GM18858 (cell line): ENCODE results near the gene RTEL1.
"Not testable (repeated sequence)": the region's sequence is repeated elsewhere in the genome, so short reads cannot be mapped to it uniquely, and the experiment has no call there.

Source experiments
- ATAC-seq: cut with Tn5 transposase; IDR thresholded peaks from one replicate; pipeline ENCODE4 v1.9.1; 2021; ENCODE audit not compliant: unreplicated experiment

Gene RTEL1

GRCh38 chr20:63708301-63709148 lies 50.4 kb downstream of the RTEL1 start:
- ATAC-seq, result no peak

- no peak for ATAC-seq
Measured at GRCh38 chr20:63709149-63709527, 51.0 kb downstream of the RTEL1 start.

GRCh38 chr20:63711085-63711645 lies 53.1 kb downstream of the RTEL1 start:
- no peak for ATAC-seq

GRCh38 chr20:63712191-63712590 lies 54.1 kb downstream of the RTEL1 start:
- ATAC-seq, result no peak

- ATAC-seq, result no peak
Measured at GRCh38 chr20:63714858-63715257, 56.7 kb downstream of the RTEL1 start.

GRCh38 chr20:63718996-63719395 lies 60.9 kb downstream of the RTEL1 start:
- ATAC-seq, result no peak

GRCh38 chr20:63722967-63723622 lies 65.0 kb downstream of the RTEL1 start:
- ATAC-seq, result not testable (repeated sequence)

GRCh38 chr20:63730189-63730733 lies 72.1 kb downstream of the RTEL1 start:
- ATAC-seq, result not testable (repeated sequence)

- no peak for ATAC-seq
Measured at GRCh38 chr20:63731410-63731809, 73.3 kb downstream of the RTEL1 start.

GRCh38 chr20:63732118-63733095 lies 74.3 kb downstream of the RTEL1 start:
- no peak for ATAC-seq

GRCh38 chr20:63733117-63733516 lies 75.0 kb downstream of the RTEL1 start:
- no peak for ATAC-seq

- ATAC-seq, result no peak
Measured at GRCh38 chr20:63733579-63734081, 75.5 kb downstream of the RTEL1 start.

GRCh38 chr20:63734111-63734945 lies 76.2 kb downstream of the RTEL1 start:
- ATAC-seq, result no peak

- no peak for ATAC-seq
Measured at GRCh38 chr20:63734946-63735858, 77.1 kb downstream of the RTEL1 start.

GRCh38 chr20:63735859-63736718 lies 78.0 kb downstream of the RTEL1 start, which contains the start of gene LIME1:
TSS of gene LIME1 (plus strand) at chr20:63736664. CDS start at chr20:63737550, 886 bp downstream.
- ATAC-seq, result no peak

- ATAC-seq, result no peak
Measured at GRCh38 chr20:63736893-63737694, 79.0 kb downstream of the RTEL1 start.

GRCh38 chr20:63737695-63737944 lies 79.5 kb downstream of the RTEL1 start:
- no peak for ATAC-seq
